DLD1 (cell line): Measurements from ENCODE around the gene C1orf185.
"Not testable (repeated sequence)": the region's sequence is repeated elsewhere in the genome, so short reads cannot be mapped to it uniquely, and the experiment has no call there.

Experiments
- in situ Hi-C: cut with HindIII; loops from 2 replicates; pipeline ENCODE4 v1.10.0; 2017; ENCODE audit warnings: low sequenced_read_pairs

C1orf185 gene

GRCh38 chr1:51133045-51133444 is 31.0 kb downstream of the C1orf185 start:
- in situ Hi-C loops = no loop called here

GRCh38 chr1:51137696-51138095 is 35.7 kb downstream of the C1orf185 start:
- in situ Hi-C loops = not testable (repeated sequence)

- in situ Hi-C loops = no loop called here
These were observed 37.4 kb downstream of the C1orf185 start for GRCh38 chr1:51139474-51139873.

GRCh38 chr1:51147394-51147793 is 45.4 kb downstream of the C1orf185 start:
- in situ Hi-C loops = no loop called here

GRCh38 chr1:51154776-51155175 is 52.7 kb downstream of the C1orf185 start:
- in situ Hi-C loops = no loop called here

- in situ Hi-C loops = no loop called here
These were observed 54.7 kb downstream of the C1orf185 start for GRCh38 chr1:51156752-51157151.

GRCh38 chr1:51157395-51157794 is 55.4 kb downstream of the C1orf185 start:
- in situ Hi-C loops = no loop called here

GRCh38 chr1:51158263-51158662 is 56.2 kb downstream of the C1orf185 start:
- in situ Hi-C loops = no loop called here

- in situ Hi-C loops = not testable (repeated sequence)
These were observed 60.5 kb downstream of the C1orf185 start for GRCh38 chr1:51162560-51162959.

GRCh38 chr1:51165540-51165939 is 63.5 kb downstream of the C1orf185 start:
- in situ Hi-C loops = no loop called here

GRCh38 chr1:51168266-51168845 is 66.3 kb downstream of the C1orf185 start:
- in situ Hi-C loops = no loop called here

- in situ Hi-C loops = no loop called here
These were observed 66.9 kb downstream of the C1orf185 start for GRCh38 chr1:51168936-51169335.

- in situ Hi-C loops = no loop called here
These were observed 68.3 kb downstream of the C1orf185 start for GRCh38 chr1:51170342-51170741.

- in situ Hi-C loops = no loop called here
These were observed 70.8 kb downstream of the C1orf185 start for GRCh38 chr1:51172811-51173210.

GRCh38 chr1:51175278-51175677 is 73.2 kb downstream of the C1orf185 start:
- in situ Hi-C loops = no loop called here

- in situ Hi-C loops = not testable (repeated sequence)
These were observed 76.0 kb downstream of the C1orf185 start for GRCh38 chr1:51177988-51178387.

- in situ Hi-C loops = no loop called here
These were observed 86.2 kb downstream of the C1orf185 start for GRCh38 chr1:51188230-51188629.

GRCh38 chr1:51189421-51190073 is 87.5 kb downstream of the C1orf185 start:
- in situ Hi-C loops = no loop called here

GRCh38 chr1:51190961-51191360 is 88.9 kb downstream of the C1orf185 start:
- in situ Hi-C loops = no loop called here

GRCh38 chr1:51192213-51192843 is 90.3 kb downstream of the C1orf185 start:
- in situ Hi-C loops = no loop called here

GRCh38 chr1:51193564-51193963 is 91.5 kb downstream of the C1orf185 start:
- in situ Hi-C loops = no loop called here
